Heart left ventricle (tissue), 13 donors: ENCODE data around the gene UACA.

Source experiments
- CTCF ChIP-seq, 12 donors: fragments of 200-600 bp; sonication (generic) in 4 of 12; IDR thresholded peaks; one replicate each; pipeline versions ENCODE4 v1.5.0 to v1.8.0; 2018 to 2022; ENCODE audit warnings: antibody characterized with exemption in 12 of 12, mild to moderate bottlenecking in 5 of 12
- POLR2A ChIP-seq, 2 donors: fragments of 450-650 bp; IDR thresholded peaks; one replicate each; pipeline ENCODE4 v1.6.1; 2017; ENCODE audit warnings: antibody characterized with exemption in 2 of 2, mild to moderate bottlenecking in 2 of 2, moderate library complexity in 2 of 2
- donor health status: ischemic (EF 13 %, LVEDD 7.1; RV severe dilation, severe dysfunction).
- donor health status: DM: no; HTN: yes; CAD: no.
- donor health status: DM: no; HTN: no; CAD: no.
- donor health status: ischemic (EF 25% LVEDD 6.9; RV normal size, moderate dysfunction).
- donor health status: ischemic (EF 25% LVEDD 5.7; RV mildly dilated, moderate dysfunction).
- donor health status: ischemic (EF 35%, LVEDD 5.7; RV mildly dilated, moderate dysfunction).
- donor health status: nonischemic (EF 11% LVEDD 7.7; RV severe dilation, severe dysfunction).
- donor health status: DM: yes; HTN: yes; CAD: no.
- donor health status: PGD.
- donor health status: ischemic (EF 29% LVEDD 5.4; RV normal size, mild dysfunction).
- donor health status: nonischemic (EF 23%, LVEDD 6.1; RV moderate dilation, normal function).

GRCh38 chr15:70812827-70813364 lies 49.5 kb upstream of the UACA start:
- TF ChIP-seq CTCF (IDR thresholded peaks at IDR 0.05): no peak
- TF ChIP-seq POLR2A (IDR thresholded peaks at IDR 0.05): no peak
